Keratinocyte (primary cell): ENCODE results near the gene CBLB. TPM values are rescaled to one million over a fixed set of nuclear protein-coding genes. Genes with fewer than 3 reads are reported as not detected.
A peak's percentile ranks its signal among the peaks of the same experiment; 100 is the strongest.

Experiments used
- DNase-seq: peaks from one replicate; pipeline ENCODE4 v3.0.0-alpha.2; 2011; ENCODE audit warnings: low read depth, missing footprints, low spot score
- FAIRE-seq: peaks from 2 replicates; lab custom pipeline; 2011; peaks lifted over from hg19 to GRCh38; lab: Jason Lieb, UNC
- H2AFZ ChIP-seq: 2 replicates; pipeline ENCODE4 v1.6.0; 2012; ENCODE audit warnings: low read length, control low read depth, inconsistent platforms; ENCODE audit not compliant: control insufficient read depth
- H3K27ac ChIP-seq: 2 replicates; pipeline ENCODE4 v1.5.1; 2011; ENCODE audit warnings: low read length; ENCODE audit not compliant: control insufficient read depth, insufficient read depth
- H3K27me3 ChIP-seq: 3 replicates; pipeline ENCODE4 v1.6.0; 2011; ENCODE audit warnings: low read length; ENCODE audit not compliant: control insufficient read depth, insufficient read depth; ENCODE audit errors: extremely low read depth
- H3K36me3 ChIP-seq, 2 experiments: 2 replicates in 1 of 2; 3 replicates in 1 of 2; pipeline ENCODE4 v1.5.1; 2011; ENCODE audit warnings: low read length in 2 of 2, mild to moderate bottlenecking in 1 of 2; ENCODE audit not compliant: control insufficient read depth in 2 of 2, insufficient read depth in 2 of 2; ENCODE audit errors: extremely low read depth in 1 of 2
- H3K4me1 ChIP-seq: 3 replicates; pipeline ENCODE4 v1.5.1; 2011; ENCODE audit warnings: low read length; ENCODE audit not compliant: control insufficient read depth, insufficient read depth; ENCODE audit errors: extremely low read depth
- H3K4me2 ChIP-seq: 3 replicates; pipeline ENCODE4 v1.6.0; 2011; ENCODE audit warnings: low read depth, low read length; ENCODE audit not compliant: control insufficient read depth, insufficient read depth; ENCODE audit errors: extremely low read depth
- H3K4me3 ChIP-seq, 3 experiments: fragments of 200-600 bp in 1 of 3; sonication (generic) in 1 of 3; 2 replicates in 2 of 3; 3 replicates in 1 of 3; pipeline ENCODE4 v1.5.1; 2011 to 2016; ENCODE audit warnings: low read length in 3 of 3, mild to moderate bottlenecking in 3 of 3, control low read depth in 2 of 3, inconsistent platforms in 1 of 3, low read depth in 1 of 3, mixed read lengths in 1 of 3, mixed run types in 1 of 3, moderate library complexity in 1 of 3; ENCODE audit not compliant: control insufficient read depth in 2 of 3, insufficient read depth in 2 of 3; ENCODE audit errors: extremely low read depth in 1 of 3
- H3K79me2 ChIP-seq: 2 replicates; pipeline ENCODE4 v1.6.0; 2012; ENCODE audit warnings: low read length; ENCODE audit not compliant: control insufficient read depth, insufficient read depth
- H3K9ac ChIP-seq: 3 replicates; pipeline ENCODE4 v1.6.0; 2011; ENCODE audit warnings: low read length; ENCODE audit not compliant: control insufficient read depth, insufficient read depth; ENCODE audit errors: extremely low read depth
- H3K9me1 ChIP-seq: 3 replicates; pipeline ENCODE4 v1.6.0; 2011; ENCODE audit warnings: low read length; ENCODE audit not compliant: control insufficient read depth, insufficient read depth; ENCODE audit errors: extremely low read depth
- H3K9me3 ChIP-seq: 2 replicates; pipeline ENCODE4 v1.5.1; 2012; ENCODE audit warnings: low read depth, low read length; ENCODE audit not compliant: control insufficient read depth
- H4K20me1 ChIP-seq: 3 replicates; pipeline ENCODE4 v1.6.0; 2011; ENCODE audit warnings: low read length; ENCODE audit not compliant: control insufficient read depth, insufficient read depth; ENCODE audit errors: extremely low read depth
- CTCF ChIP-seq, 3 experiments: IDR thresholded peaks in 1 of 3; conservative IDR thresholded peaks in 1 of 3; optimal IDR thresholded peaks in 1 of 3; 2 replicates in 2 of 3; 3 replicates in 1 of 3; pipeline versions ENCODE3 to v1.5.1; 2011; ENCODE audit warnings: low read length in 3 of 3, mild to moderate bottlenecking in 3 of 3, moderate library complexity in 2 of 3, control low read depth in 1 of 3, inconsistent platforms in 1 of 3; ENCODE audit not compliant: insufficient read depth in 2 of 3; ENCODE audit errors: extremely low read depth in 1 of 3
- EZH2 ChIP-seq: IDR thresholded peaks from one replicate; pipeline ENCODE4 v1.6.1; 2012; ENCODE audit warnings: inconsistent platforms, mild to moderate bottlenecking, low read length, moderate library complexity
- dilution Hi-C: fragments of 300-500 bp; cut with MboI; formaldehyde crosslinking; loops from one replicate; pipeline ENCODE4 v1.7.0; 2020; ENCODE audit warnings: low sequenced_read_pairs; ENCODE audit not compliant: extremely low pct_ligation_motif_present
- polyA plus RNA-seq, 5 experiments: library from polyadenylated mRNA; depleted of rRNA in 3 of 5; stranded (reverse) in 3 of 5; stranded (forward) in 1 of 5; unstranded in 1 of 5; fragments of >200 nt; gene quantifications; 1 replicate in 1 of 5; 2 replicates in 3 of 5; 3 replicates in 1 of 5; pipeline versions ENCODE4 v1.2.1 to v1.2.3, GENCODE V29; 2011 to 2012; ENCODE audit warnings: missing spikeins in 2 of 5, low read depth in 1 of 5, low replicate concordance in 1 of 5

CBLB gene
- polyA plus RNA-seq, 1 donor (not counting 4 experiments of a cell fraction or from before 2014, with no cell fraction given): 13.6 TPM

- peak overlapping the region; percentile 61 for H3K27ac ChIP-seq
- dilution Hi-C loops: no loop called here
Observed at GRCh38 chr3:105829871-105830622, 38.8 kb downstream of the CBLB start.

GRCh38 chr3:105829229-105829628 lies 39.6 kb downstream of the CBLB start:
- no peaks in the 10 kb centered on the region for H3K36me3 ChIP-seq
- H3K9me3 ChIP-seq: no peaks in the 10 kb centered on the region
- H4K20me1 ChIP-seq: no peaks in the 10 kb centered on the region
- dilution Hi-C loops: no loop called here
- H3K4me3 ChIP-seq: no peak overlapping the region
- peaks cover 11% of the 10 kb centered on the region for H3K4me1 ChIP-seq
- H2AFZ ChIP-seq: no peak overlapping the region
- no peak for FAIRE-seq
- DNase-seq: no peak
- no peaks in the 10 kb centered on the region for H3K27me3 ChIP-seq
- H3K79me2 ChIP-seq: no peaks in the 10 kb centered on the region
- no peak overlapping the region for H3K9ac ChIP-seq
- no peaks in the 10 kb centered on the region for H3K9me1 ChIP-seq
- no peak overlapping the region for H3K27ac ChIP-seq
- no peak for TF ChIP-seq CTCF (optimal IDR thresholded peaks at IDR 0.05 in 1 of 3, IDR thresholded peaks at IDR 0.05 in 1 of 3, conservative IDR thresholded peaks at IDR 0.05 in 1 of 3; ENCODE audit: extremely low read depth in 1 of 3, insufficient read depth in 2 of 3, low read length in 3 of 3)
- TF ChIP-seq EZH2: no peak
- H3K4me2 ChIP-seq: no peak overlapping the region

More at GRCh38 chr3:105829871-105830622, 38.8 kb downstream of the CBLB start:
- TF ChIP-seq CTCF (optimal IDR thresholded peaks at IDR 0.05 in 1 of 3, IDR thresholded peaks at IDR 0.05 in 1 of 3, conservative IDR thresholded peaks at IDR 0.05 in 1 of 3; ENCODE audit: extremely low read depth in 1 of 3, insufficient read depth in 2 of 3, low read length in 3 of 3) (no peak), EZH2 (no peak)
- Histone ChIP-seq H4K20me1 (no peaks in the 10 kb centered on the region), H3K4me1 (peaks cover 10% of the 10 kb centered on the region), H3K36me3 (no peaks in the 10 kb centered on the region), H3K4me3 (no peak overlapping the region), H2AFZ (peak overlapping the region; percentile 7), H3K9me3 (no peaks in the 10 kb centered on the region), H3K27me3 (no peaks in the 10 kb centered on the region), H3K4me2 (no peak overlapping the region), H3K9ac (no peak overlapping the region), H3K9me1 (no peaks in the 10 kb centered on the region), H3K79me2 (no peaks in the 10 kb centered on the region)
- no peak for DNase-seq
- peak; percentile 13 for FAIRE-seq
